NCI-H1694 treated with DMSO at 0.1 percent for 48 hours (cell line): ENCODE measurements around the gene GNAL.
"Not testable (repeated sequence)": the region's sequence is repeated elsewhere in the genome, so short reads cannot be mapped to it uniquely, and the experiment has no call there.

ENCODE experiments used
- DNase-seq: peaks from one replicate; lab custom pipeline; 2025; lab: John Stamatoyannopoulos, UW

The GNAL gene

GRCh38 chr18:11849841-11850634 is 161.0 kb downstream of the GNAL start:
- DNase-seq = peak; percentile 27

- no peak for DNase-seq
Observed at GRCh38 chr18:11850821-11851145, 161.7 kb downstream of the GNAL start.

GRCh38 chr18:11851146-11851805 is 162.2 kb downstream of the GNAL start, which contains the start of gene CHMP1B:
Gene CHMP1B, plus strand, starts transcription at chr18:11851413. Its CDS starts 99 bp downstream, at chr18:11851512.
- peak; percentile 79 for DNase-seq

DNA sequence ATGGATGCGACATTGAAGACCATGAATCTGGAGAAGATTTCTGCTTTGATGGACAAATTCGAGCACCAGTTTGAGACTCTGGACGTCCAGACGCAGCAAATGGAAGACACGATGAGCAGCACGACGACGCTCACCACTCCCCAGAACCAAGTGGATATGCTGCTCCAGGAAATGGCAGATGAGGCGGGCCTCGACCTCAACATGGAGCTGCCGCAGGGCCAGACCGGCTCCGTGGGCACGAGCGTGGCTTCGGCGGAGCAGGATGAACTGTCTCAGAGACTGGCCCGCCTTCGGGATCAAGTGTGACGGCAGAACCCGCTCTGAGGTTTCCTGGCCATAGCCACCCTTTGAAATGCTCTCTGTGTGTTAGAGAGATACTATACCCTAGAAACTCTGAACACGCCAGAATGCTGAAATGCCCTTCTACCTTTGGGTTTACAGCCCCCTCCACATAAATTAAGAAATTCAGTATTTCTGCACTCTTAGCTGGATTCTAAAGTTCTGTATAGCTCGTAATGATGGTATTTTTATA is 162.8 kb downstream of the GNAL start:
- no peak for DNase-seq

GRCh38 chr18:11854554-11854953 is 165.5 kb downstream of the GNAL start:
- DNase-seq = not testable (repeated sequence)

DNA sequence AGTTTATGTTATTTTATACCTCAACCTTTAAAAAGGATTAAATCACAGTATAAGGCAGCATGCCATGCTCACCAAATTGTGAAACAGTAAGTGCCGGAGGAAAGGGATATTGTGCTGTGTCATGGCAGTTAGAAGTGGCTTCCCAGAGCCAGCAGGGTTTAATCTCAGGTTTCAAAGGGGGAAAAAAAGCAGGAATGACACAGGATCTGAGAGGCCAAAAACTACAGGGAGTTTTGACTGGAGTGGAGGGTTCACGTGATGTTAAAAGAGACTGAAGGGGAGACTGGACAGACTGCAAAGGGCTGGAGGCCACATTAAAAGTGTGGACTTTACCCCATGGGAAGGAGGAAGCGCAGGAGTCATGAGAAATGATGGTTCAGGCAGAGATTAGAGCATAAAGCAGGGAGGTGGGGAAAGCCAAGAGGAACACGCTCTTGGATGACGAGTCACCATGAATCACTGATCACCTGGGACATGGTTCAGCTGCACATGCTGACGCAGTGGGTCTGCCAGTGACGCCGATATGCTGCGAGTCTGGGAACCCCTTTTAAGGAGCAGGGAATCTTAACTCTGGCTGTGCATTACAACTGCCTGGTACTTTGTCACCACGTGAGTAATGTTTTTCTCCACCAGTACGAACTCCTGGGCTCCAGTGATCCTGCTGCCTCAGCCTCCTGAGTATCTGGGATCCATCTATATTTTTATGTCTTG is 168.3 kb downstream of the GNAL start:
- DNase-seq = no peak

GRCh38 chr18:11859282-11859830 is 170.3 kb downstream of the GNAL start:
- DNase-seq = no peak

GRCh38 chr18:11859903-11860407 is 170.9 kb downstream of the GNAL start:
- no peak for DNase-seq

GRCh38 chr18:11860594-11861450 is 171.8 kb downstream of the GNAL start:
- no peak for DNase-seq

DNA sequence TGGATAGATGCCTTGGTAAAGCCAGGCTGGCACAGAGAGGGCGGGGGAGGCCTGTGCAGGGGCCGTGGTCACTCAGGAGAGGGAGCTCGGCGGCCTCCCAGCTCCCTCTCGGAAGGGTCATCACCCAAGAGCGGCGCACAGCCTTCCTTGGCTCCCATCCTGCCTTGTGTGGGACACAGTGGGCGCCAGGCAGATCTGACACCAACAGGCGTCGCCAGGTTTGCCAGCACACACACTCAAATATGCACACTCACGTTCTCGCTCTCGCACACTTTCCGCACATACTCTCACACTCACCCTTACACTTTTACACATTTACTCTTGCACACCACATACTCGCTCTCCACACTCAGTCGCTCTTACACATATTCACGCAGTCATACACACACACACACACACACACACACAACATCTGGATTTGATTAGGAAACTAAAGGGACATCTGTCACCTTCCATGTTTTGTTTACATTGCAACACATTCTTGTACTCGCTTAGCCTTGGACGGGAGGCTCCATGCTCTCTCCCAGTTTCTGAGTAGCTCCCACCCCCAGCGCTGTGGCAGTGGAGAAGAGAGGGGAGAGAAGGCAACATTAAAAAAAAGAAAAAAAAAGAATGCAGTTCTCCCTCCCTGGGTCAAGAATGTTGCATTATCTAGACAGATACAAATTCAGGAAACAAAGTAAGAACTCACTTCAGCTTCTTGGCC is 172.7 kb downstream of the GNAL start:
- no peak for DNase-seq

- no peak for DNase-seq
Observed at GRCh38 chr18:11862468-11863137, 173.5 kb downstream of the GNAL start.

GRCh38 chr18:11864471-11864870 is 175.4 kb downstream of the GNAL start:
- no peak for DNase-seq

- no peak for DNase-seq
Observed at GRCh38 chr18:11865071-11865470, 176.0 kb downstream of the GNAL start.

DNA sequence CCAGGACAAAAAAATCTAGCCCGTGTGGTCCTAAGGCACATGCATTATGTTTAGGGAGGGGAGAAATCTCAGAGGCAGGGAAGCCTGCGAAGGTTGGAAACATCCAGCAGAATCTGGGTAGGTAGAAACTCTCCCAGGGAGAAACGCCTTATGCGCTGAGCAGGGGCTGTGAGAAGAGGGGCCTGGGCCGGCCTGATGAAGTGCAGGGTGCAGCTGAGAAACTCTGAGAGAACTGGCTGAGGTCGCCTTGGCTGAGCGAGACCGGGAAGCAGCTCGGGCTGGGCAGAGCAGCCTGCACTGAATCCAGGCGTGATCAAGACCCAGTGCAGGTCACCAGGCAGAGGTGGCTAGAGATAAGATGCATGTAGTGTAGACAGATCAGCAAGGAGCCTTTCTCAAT is 177.3 kb downstream of the GNAL start:
- DNase-seq = no peak

DNA sequence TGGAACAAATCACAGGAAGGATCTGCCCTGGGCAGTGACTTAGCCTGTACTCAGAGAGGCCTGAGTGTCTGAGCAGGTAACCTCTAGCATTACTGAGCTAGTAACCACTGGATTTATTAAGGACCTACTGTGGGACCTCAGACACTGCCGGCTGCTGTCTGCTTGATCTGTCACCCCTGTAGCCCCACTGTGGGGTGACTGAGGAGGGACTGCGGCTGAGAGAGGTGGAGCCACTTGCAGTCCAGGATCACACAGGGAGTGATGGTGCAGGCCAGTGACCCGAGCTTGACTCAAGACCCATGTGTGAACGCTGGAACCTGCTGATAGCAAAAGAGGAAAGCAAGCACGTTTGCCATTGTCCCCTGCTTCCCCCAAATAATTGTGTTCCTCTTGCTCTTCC is 177.7 kb downstream of the GNAL start:
- DNase-seq = no peak

GRCh38 chr18:11868230-11868629 is 179.2 kb downstream of the GNAL start:
- no peak for DNase-seq

- DNase-seq = no peak
Observed at GRCh38 chr18:11871501-11871900, 182.4 kb downstream of the GNAL start.

GRCh38 chr18:11872479-11873136 is 183.5 kb downstream of the GNAL start:
- DNase-seq = peak; percentile 23

DNA sequence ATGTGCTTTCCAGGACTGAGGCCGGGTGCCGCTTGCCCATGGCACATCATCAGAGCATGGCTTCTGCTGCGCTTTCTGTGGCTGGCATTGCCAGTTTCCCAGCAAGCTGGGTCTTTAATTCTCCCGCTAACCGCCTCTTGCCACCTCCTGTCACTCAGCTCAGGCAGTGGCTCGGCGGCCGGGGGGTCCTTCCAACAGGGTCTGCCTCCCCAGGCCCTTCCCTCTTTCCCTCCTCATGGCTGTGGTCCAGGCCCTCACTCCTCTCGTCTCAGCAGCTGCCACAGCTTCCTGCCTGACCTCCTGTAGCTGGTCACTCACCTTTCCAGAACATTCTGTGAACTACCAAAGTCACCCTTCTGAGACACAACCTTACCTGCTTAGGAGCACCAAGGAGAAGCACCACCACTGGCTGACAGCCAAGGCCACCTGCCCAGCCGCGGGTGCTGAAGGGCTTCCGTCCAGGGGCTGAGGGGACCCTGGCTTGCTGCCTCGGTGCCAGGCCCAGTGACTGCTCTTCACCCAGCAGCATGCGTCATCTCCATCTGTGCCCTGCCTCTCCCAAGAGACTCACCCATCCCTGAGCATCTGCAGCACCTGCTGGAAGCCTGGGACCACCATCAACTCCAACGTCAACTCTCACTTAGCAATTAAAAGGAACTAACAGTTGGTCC is 184.7 kb downstream of the GNAL start:
- peak; percentile 53 for DNase-seq
